D721Med (cell line): ENCODE data around the gene CDK15.

Experiments
- DNase-seq: peaks from one replicate; pipeline ENCODE4 v3.0.0; 2011; ENCODE audit warnings: low spot score; ENCODE audit not compliant: insufficient read length
- FAIRE-seq: peaks from 2 replicates; lab custom pipeline; 2011; peaks lifted over from hg19 to GRCh38; lab: Jason Lieb, UNC
- CTCF ChIP-seq: IDR thresholded peaks from 2 replicates; pipeline ENCODE4 v1.5.1; 2012; ENCODE audit warnings: mild to moderate bottlenecking, control low read depth; ENCODE audit not compliant: insufficient read depth; ENCODE audit errors: missing control alignments

The CDK15 gene

GRCh38 chr2:201926067-201926466 lies 119.7 kb downstream of the CDK15 start:
- DNase-seq (no peak), FAIRE-seq (no peak)
- TF ChIP-seq CTCF = no peak

- no peak for TF ChIP-seq CTCF
- no peak for FAIRE-seq
- DNase-seq = no peak
Observed at GRCh38 chr2:201928363-201928762, 122.0 kb downstream of the CDK15 start.

GRCh38 chr2:201929281-201930026 lies 123.1 kb downstream of the CDK15 start:
- FAIRE-seq (no peak), DNase-seq (no peak)
- no peak for TF ChIP-seq CTCF

- no peak for FAIRE-seq
- no peak for TF ChIP-seq CTCF
- no peak for DNase-seq
Observed at GRCh38 chr2:201930043-201930442, 123.7 kb downstream of the CDK15 start.

- DNase-seq (no peak), FAIRE-seq (no peak)
- no peak for TF ChIP-seq CTCF
Observed at GRCh38 chr2:201930831-201931230, 124.5 kb downstream of the CDK15 start.

GRCh38 chr2:201931475-201931874 lies 125.1 kb downstream of the CDK15 start:
- no peak for DNase-seq
- TF ChIP-seq CTCF = no peak
- FAIRE-seq = no peak

- no peak for TF ChIP-seq CTCF
- DNase-seq (no peak), FAIRE-seq (no peak)
Observed at GRCh38 chr2:201931951-201932350, 125.6 kb downstream of the CDK15 start.
